Smooth muscle cell (in vitro differentiated cells): ENCODE data around the gene RALY. TPM values are rescaled to one million over a fixed set of nuclear protein-coding genes. Genes with fewer than 3 reads are reported as not detected.

ENCODE experiments used
- DNase-seq: peaks from one replicate; lab custom pipeline; 2025; ENCODE audit not compliant: unreplicated experiment; lab: John Stamatoyannopoulos, UW
- H2AFZ ChIP-seq: fragments of 200-600 bp; sonication (generic); 2 replicates; pipeline ENCODE4 v1.6.0; 2016; ENCODE audit warnings: antibody characterized with exemption, low read depth, mild to moderate bottlenecking
- H3F3A ChIP-seq: fragments of 200-600 bp; sonication (generic); 2 replicates; pipeline ENCODE4 v1.6.0; 2017; ENCODE audit warnings: antibody characterized with exemption, low read depth
- H3K27ac ChIP-seq: fragments of 200-600 bp; sonication (generic); 2 replicates; pipeline ENCODE4 v1.5.1; 2016; ENCODE audit warnings: low read depth, mild to moderate bottlenecking
- H3K27me3 ChIP-seq: fragments of 200-600 bp; sonication (generic); 2 replicates; pipeline ENCODE4 v1.6.1; 2016; ENCODE audit warnings: low read depth, mild to moderate bottlenecking
- H3K36me3 ChIP-seq: fragments of 200-600 bp; sonication (generic); 2 replicates; pipeline ENCODE4 v1.5.1; 2016; ENCODE audit warnings: low read depth
- H3K4me1 ChIP-seq: fragments of 200-600 bp; sonication (generic); 2 replicates; pipeline ENCODE4 v1.5.1; 2016; ENCODE audit warnings: low read depth
- H3K4me2 ChIP-seq: fragments of 200-600 bp; sonication (generic); 2 replicates; pipeline ENCODE4 v1.6.0; 2016; ENCODE audit warnings: mild to moderate bottlenecking
- H3K4me3 ChIP-seq: fragments of 200-600 bp; sonication (generic); 2 replicates; pipeline ENCODE4 v1.5.1; 2016; ENCODE audit warnings: mild to moderate bottlenecking
- H3K79me2 ChIP-seq: fragments of 200-600 bp; sonication (generic); 2 replicates; pipeline ENCODE4 v1.6.0; 2016; ENCODE audit warnings: low read depth, mild to moderate bottlenecking
- H3K9ac ChIP-seq: fragments of 200-600 bp; sonication (generic); 2 replicates; pipeline ENCODE4 v1.6.0; 2016; ENCODE audit warnings: low read depth
- H3K9me3 ChIP-seq: fragments of 200-600 bp; sonication (generic); replicated peaks from 2 replicates; pipeline ENCODE4 v1.5.1; 2016; ENCODE audit warnings: low read depth
- H4K20me1 ChIP-seq: fragments of 200-600 bp; sonication (generic); 2 replicates; pipeline ENCODE4 v1.6.0; 2016; ENCODE audit warnings: low read depth
- CTCF ChIP-seq: fragments of 200-600 bp; sonication (generic); IDR thresholded peaks from 2 replicates; pipeline ENCODE4 v1.5.1; 2017; ENCODE audit warnings: borderline replicate concordance, mild to moderate bottlenecking, antibody characterized with exemption; ENCODE audit not compliant: insufficient read depth, poor library complexity, severe bottlenecking
- WGBS: methylation state at CpG from one replicate; pipeline ENCODE4 v1.1.7; 2016; ENCODE audit warnings: low lambda C conversion rate; 5-methylcytosine and 5-hydroxymethylcytosine counted together
- polyA plus RNA-seq: library from polyadenylated mRNA; unstranded; fragments of >200 nt; fragmentation: Nextera tagmentation; extraction: Ambion mirVana; gene quantifications from 2 replicates; pipeline ENCODE4 v1.2.1, GENCODE V29; 2016
- total RNA-seq: library from RNA; depleted of rRNA; stranded (reverse); fragments of >200 nt; gene quantifications from 2 replicates; pipeline ENCODE4 v1.2.3, GENCODE V29; 2014

Gene RALY
- total and polyA plus RNA-seq, 2 experiments from 2014 or later: 99.7 to 218 TPM

GRCh38 chr20:34040300-34040995, 46.7 kb downstream of the RALY start:
- no peak overlapping the region for H3K4me2 ChIP-seq
- H3K4me1 ChIP-seq: no peaks in the 10 kb centered on the region
- no peaks in the 10 kb centered on the region for H3F3A ChIP-seq
- no peaks in the 10 kb centered on the region for H3K27me3 ChIP-seq
- no peak overlapping the region for H3K27ac ChIP-seq
- H2AFZ ChIP-seq: no peak overlapping the region
- H4K20me1 ChIP-seq: peaks cover 100% of the 10 kb centered on the region
- no peak overlapping the region for H3K9ac ChIP-seq
- 96% methylated on average over 9 of the region's 9 CpGs for WGBS
- peaks cover 88% of the 10 kb centered on the region for H3K79me2 ChIP-seq
- no peaks in the 10 kb centered on the region for H3K36me3 ChIP-seq
- DNase-seq: no peak
- no peaks in the 10 kb centered on the region for H3K9me3 ChIP-seq
- no peak for TF ChIP-seq CTCF
- H3K4me3 ChIP-seq: no peak overlapping the region

GRCh38 chr20:34041226-34041625, 47.5 kb downstream of the RALY start:
- TF ChIP-seq CTCF: no peak
- Histone ChIP-seq H3K4me2 (no peak overlapping the region), H4K20me1 (peaks cover 100% of the 10 kb centered on the region), H3F3A (no peaks in the 10 kb centered on the region), H3K27me3 (no peaks in the 10 kb centered on the region), H3K9ac (no peak overlapping the region), H3K4me1 (no peaks in the 10 kb centered on the region), H3K4me3 (no peak overlapping the region), H3K79me2 (peaks cover 87% of the 10 kb centered on the region), H3K9me3 (no peaks in the 10 kb centered on the region), H2AFZ (no peak overlapping the region), H3K36me3 (no peaks in the 10 kb centered on the region), H3K27ac (no peak overlapping the region)
- WGBS: 88% methylated on average over 4 of the region's 4 CpGs
- DNase-seq: no peak

- no peak overlapping the region for H3K4me3 ChIP-seq
- no peaks in the 10 kb centered on the region for H3K9me3 ChIP-seq
- H3F3A ChIP-seq: no peaks in the 10 kb centered on the region
- peaks cover 91% of the 10 kb centered on the region for H3K79me2 ChIP-seq
- H3K27me3 ChIP-seq: no peaks in the 10 kb centered on the region
- H4K20me1 ChIP-seq: peaks cover 100% of the 10 kb centered on the region
- H3K36me3 ChIP-seq: no peaks in the 10 kb centered on the region
- H3K4me2 ChIP-seq: no peak overlapping the region
- TF ChIP-seq CTCF: no peak
- H3K9ac ChIP-seq: no peak overlapping the region
- H3K27ac ChIP-seq: no peak overlapping the region
- no peaks in the 10 kb centered on the region for H3K4me1 ChIP-seq
- 90% methylated on average over 4 of the region's 4 CpGs for WGBS
- no peak for DNase-seq
- H2AFZ ChIP-seq: no peak overlapping the region
Observed at GRCh38 chr20:34042262-34042661, 48.6 kb downstream of the RALY start.

- Histone ChIP-seq H3K27me3 (no peaks in the 10 kb centered on the region), H3K9me3 (no peaks in the 10 kb centered on the region), H3K4me1 (no peaks in the 10 kb centered on the region), H3K79me2 (peaks cover 92% of the 10 kb centered on the region), H2AFZ (no peak overlapping the region), H3K9ac (no peak overlapping the region), H3K36me3 (no peaks in the 10 kb centered on the region), H3F3A (no peaks in the 10 kb centered on the region), H3K4me3 (no peak overlapping the region), H3K4me2 (no peak overlapping the region), H4K20me1 (peaks cover 100% of the 10 kb centered on the region), H3K27ac (no peak overlapping the region)
- no peak for TF ChIP-seq CTCF
- DNase-seq: no peak
Observed at GRCh38 chr20:34043025-34043424, 49.3 kb downstream of the RALY start.
